ENCODE data around the gene ULK1. TPM values are rescaled to one million over a fixed set of nuclear protein-coding genes. Genes with fewer than 3 reads are reported as not detected.

ULK1 gene
- total RNA-seq, 1 experiment from 2014 or later, result 15.7 TPM

GRCh38 chr12:131867891-131868675 lies 26.3 kb upstream of the ULK1 start:
- Histone ChIP-seq H2AFZ (ENCODE audit: low read length) (no peak overlapping the region), H3K4me1 (ENCODE audit: insufficient read depth, low read length) (peaks cover 68% of the 10 kb centered on the region), H3K27me3 (ENCODE audit: low read length) (no peaks in the 10 kb centered on the region), H4K20me1 (ENCODE audit: low read length) (no peaks in the 10 kb centered on the region), H3K9me3 (ENCODE audit: low read length) (no peaks in the 10 kb centered on the region), H3F3A (ENCODE audit: low read length, unreplicated experiment) (no peaks in the 10 kb centered on the region), H3K4me2 (ENCODE audit: low read length) (no peak overlapping the region), H3K79me2 (ENCODE audit: low read length) (no peaks in the 10 kb centered on the region), H3K27ac (ENCODE audit: low read length) (no peak overlapping the region), H3K4me3 (ENCODE audit: low read length) (no peak overlapping the region), H3K9ac (ENCODE audit: low read length) (no peak overlapping the region), H3K36me3 (ENCODE audit: low read depth, low read length) (no peaks in the 10 kb centered on the region), H3K9me2 (replicated peaks; ENCODE audit: low read length) (no peaks in the 10 kb centered on the region)
- POLR2A ChIA-PET (ENCODE audit: unreplicated experiment), result no interaction called here
- TF ChIP-seq EZH2 (IDR thresholded peaks at IDR 0.05; ENCODE audit: low read length, unreplicated experiment), result no peak
- TF ChIP-seq CTCF (conservative IDR thresholded peaks at IDR 0.05; ENCODE audit: low read depth, low read length), result no peak
- TF ChIP-seq EZH2phosphoT487 (IDR thresholded peaks at IDR 0.05; ENCODE audit: borderline replicate concordance, low read length), result no peak
- ATAC-seq (no peak), DNase-seq (peak; percentile 49)
- intact Hi-C loops (cut with micrococcal nuclease), result no loop called here
- CTCF ChIA-PET, result interaction anchor here (0.6 kb wide), 1 partner anchor 310 kb away, joined by 4 read pairs; no protein-coding TSS in a partner anchor
- BruUV-seq (replicated peaks), result no TSS peak

GRCh38 chr12:131869871-131870418 lies 24.5 kb upstream of the ULK1 start:
- Histone ChIP-seq H3K9ac (ENCODE audit: low read length) (no peak overlapping the region), H3K4me3 (ENCODE audit: low read length) (no peak overlapping the region), H3K4me1 (ENCODE audit: insufficient read depth, low read length) (peaks cover 54% of the 10 kb centered on the region), H3F3A (ENCODE audit: low read length, unreplicated experiment) (no peaks in the 10 kb centered on the region), H3K27me3 (ENCODE audit: low read length) (no peaks in the 10 kb centered on the region), H3K36me3 (ENCODE audit: low read depth, low read length) (no peaks in the 10 kb centered on the region), H4K20me1 (ENCODE audit: low read length) (no peaks in the 10 kb centered on the region), H3K27ac (ENCODE audit: low read length) (peak overlapping the region; percentile 52), H3K9me3 (ENCODE audit: low read length) (no peaks in the 10 kb centered on the region), H3K9me2 (replicated peaks; ENCODE audit: low read length) (no peaks in the 10 kb centered on the region), H2AFZ (ENCODE audit: low read length) (peak overlapping the region; percentile 4; the same call in 1 of the 2 replicates), H3K79me2 (ENCODE audit: low read length) (no peaks in the 10 kb centered on the region), H3K4me2 (ENCODE audit: low read length) (peak overlapping the region; percentile 52)
- CTCF ChIA-PET, result no interaction called here
- intact Hi-C loops (cut with micrococcal nuclease), result no loop called here
- no TSS peak for BruUV-seq (replicated peaks)
- ATAC-seq (peak; percentile 19), DNase-seq (peak; percentile 88)
- POLR2A ChIA-PET (ENCODE audit: unreplicated experiment), result interaction anchor here (0.6 to 0.8 kb wide), 3 partner anchors 15 to 146 kb away, joined by 3 to 5 read pairs (median 3); no protein-coding TSS in a partner anchor
- no peak for TF ChIP-seq CTCF (conservative IDR thresholded peaks at IDR 0.05; ENCODE audit: low read depth, low read length)
- TF ChIP-seq EZH2 (IDR thresholded peaks at IDR 0.05; ENCODE audit: low read length, unreplicated experiment), result no peak
- TF ChIP-seq EZH2phosphoT487 (IDR thresholded peaks at IDR 0.05; ENCODE audit: borderline replicate concordance, low read length), result no peak

GRCh38 chr12:131871677-131872076 lies 22.7 kb upstream of the ULK1 start:
- Histone ChIP-seq H3K27me3 (ENCODE audit: low read length) (no peaks in the 10 kb centered on the region), H3K9me3 (ENCODE audit: low read length) (no peaks in the 10 kb centered on the region), H2AFZ (ENCODE audit: low read length) (peak overlapping the region; percentile 35), H3K4me2 (ENCODE audit: low read length) (peak overlapping the region; percentile 62), H3K27ac (ENCODE audit: low read length) (peak overlapping the region; percentile 74), H3K4me1 (ENCODE audit: insufficient read depth, low read length) (peaks cover 44% of the 10 kb centered on the region), H3K4me3 (ENCODE audit: low read length) (no peak overlapping the region), H4K20me1 (ENCODE audit: low read length) (no peaks in the 10 kb centered on the region), H3K36me3 (ENCODE audit: low read depth, low read length) (no peaks in the 10 kb centered on the region), H3K79me2 (ENCODE audit: low read length) (no peaks in the 10 kb centered on the region), H3F3A (ENCODE audit: low read length, unreplicated experiment) (no peaks in the 10 kb centered on the region), H3K9me2 (replicated peaks; ENCODE audit: low read length) (no peaks in the 10 kb centered on the region), H3K9ac (ENCODE audit: low read length) (peak overlapping the region; percentile 20)
- ATAC-seq (no peak), DNase-seq (no peak)
- POLR2A ChIA-PET (ENCODE audit: unreplicated experiment), result no interaction called here
- CTCF ChIA-PET, result no interaction called here
- TF ChIP-seq EZH2 (IDR thresholded peaks at IDR 0.05; ENCODE audit: low read length, unreplicated experiment) (no peak), EZH2phosphoT487 (IDR thresholded peaks at IDR 0.05; ENCODE audit: borderline replicate concordance, low read length) (no peak), CTCF (conservative IDR thresholded peaks at IDR 0.05; ENCODE audit: low read depth, low read length) (no peak)
- intact Hi-C loops (cut with micrococcal nuclease), result no loop called here
- no TSS peak for BruUV-seq (replicated peaks)

Data from PC-3 (cell line).